BJ (cell line): ENCODE data around the gene TCEAL5. TPM values are rescaled to one million over a fixed set of nuclear protein-coding genes. Genes with fewer than 3 reads are reported as not detected.
A peak's percentile ranks its signal among the peaks of the same experiment; 100 is the strongest.

Experiments used
- CTCF ChIA-PET: fragments of 350-600 bp; formaldehyde crosslinking; extraction: SDS; loops from one replicate; lab custom pipeline; 2021; ENCODE audit warnings: antibody characterized with exemption, inconsistent platforms; lab: Yijun Ruan, JAX
- POLR2A ChIA-PET: fragments of 300-600 bp; sonication (Branson Sonifier 250); formaldehyde crosslinking; extraction: SDS; loops from one replicate; lab custom pipeline; 2021; ENCODE audit warnings: antibody characterized with exemption; lab: Charles Lee
- DNase-seq: peaks from one replicate; pipeline ENCODE4 v3.0.0-alpha.2; 2011; ENCODE audit warnings: low read depth
- H3K27me3 ChIP-seq: 2 replicates; pipeline ENCODE4 v1.6.0; 2011; ENCODE audit warnings: low read length; ENCODE audit not compliant: control insufficient read depth, insufficient read depth
- H3K36me3 ChIP-seq: 2 replicates; pipeline ENCODE4 v1.5.1; 2011; ENCODE audit warnings: low read length; ENCODE audit not compliant: control insufficient read depth, insufficient read depth
- H3K4me3 ChIP-seq: 2 replicates; pipeline ENCODE4 v1.5.1; 2011; ENCODE audit warnings: low read depth, mild to moderate bottlenecking, control low read depth, low read length
- polyA plus RNA-seq: library from polyadenylated mRNA; depleted of rRNA; stranded (reverse); fragments of >200 nt; gene quantifications from 2 replicates; pipeline ENCODE4 v1.2.3, GENCODE V29; 2011
- TF ChIP-seq, protein P1 (sequence below): IDR thresholded peaks from 2 replicates; pipeline ENCODE4 v1.5.1; 2011; ENCODE audit warnings: low read depth, mild to moderate bottlenecking, control low read depth, inconsistent platforms, low read length, moderate library complexity; ENCODE audit not compliant: insufficient read depth

Gene TCEAL5
- polyA plus RNA-seq, 1 experiment, result not detected

DNA sequence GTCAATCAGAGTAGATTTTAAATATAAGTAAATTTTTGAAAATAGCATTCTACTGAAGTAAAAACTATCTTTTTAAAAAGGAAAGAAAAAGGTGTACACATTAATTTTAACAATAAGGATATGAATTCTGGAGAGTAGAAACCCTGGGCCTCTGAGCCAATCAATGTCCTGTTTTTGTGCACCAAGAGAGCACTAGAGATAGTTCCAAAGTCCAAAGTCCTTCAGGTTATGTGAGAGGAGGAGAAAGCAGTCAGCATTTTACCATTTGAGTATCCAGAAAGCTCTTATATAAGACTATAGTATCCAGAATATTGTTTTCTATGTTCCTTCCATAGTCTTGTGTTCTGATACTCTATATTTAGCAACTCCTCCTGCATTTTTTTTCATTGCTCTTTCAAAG is 18.3 kb downstream of the TCEAL5 start:
- POLR2A ChIA-PET, result no interaction called here
- no peak for DNase-seq
- CTCF ChIA-PET, result no interaction called here
- Histone ChIP-seq H3K36me3 (no peaks in the 10 kb centered on the region), H3K27me3 (no peaks in the 10 kb centered on the region; the same call in 1 of the 2 replicates), H3K4me3 (no peak overlapping the region)
- TF ChIP-seq, protein P1, sequence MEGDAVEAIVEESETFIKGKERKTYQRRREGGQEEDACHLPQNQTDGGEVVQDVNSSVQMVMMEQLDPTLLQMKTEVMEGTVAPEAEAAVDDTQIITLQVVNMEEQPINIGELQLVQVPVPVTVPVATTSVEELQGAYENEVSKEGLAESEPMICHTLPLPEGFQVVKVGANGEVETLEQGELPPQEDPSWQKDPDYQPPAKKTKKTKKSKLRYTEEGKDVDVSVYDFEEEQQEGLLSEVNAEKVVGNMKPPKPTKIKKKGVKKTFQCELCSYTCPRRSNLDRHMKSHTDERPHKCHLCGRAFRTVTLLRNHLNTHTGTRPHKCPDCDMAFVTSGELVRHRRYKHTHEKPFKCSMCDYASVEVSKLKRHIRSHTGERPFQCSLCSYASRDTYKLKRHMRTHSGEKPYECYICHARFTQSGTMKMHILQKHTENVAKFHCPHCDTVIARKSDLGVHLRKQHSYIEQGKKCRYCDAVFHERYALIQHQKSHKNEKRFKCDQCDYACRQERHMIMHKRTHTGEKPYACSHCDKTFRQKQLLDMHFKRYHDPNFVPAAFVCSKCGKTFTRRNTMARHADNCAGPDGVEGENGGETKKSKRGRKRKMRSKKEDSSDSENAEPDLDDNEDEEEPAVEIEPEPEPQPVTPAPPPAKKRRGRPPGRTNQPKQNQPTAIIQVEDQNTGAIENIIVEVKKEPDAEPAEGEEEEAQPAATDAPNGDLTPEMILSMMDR, result no peak

DNA sequence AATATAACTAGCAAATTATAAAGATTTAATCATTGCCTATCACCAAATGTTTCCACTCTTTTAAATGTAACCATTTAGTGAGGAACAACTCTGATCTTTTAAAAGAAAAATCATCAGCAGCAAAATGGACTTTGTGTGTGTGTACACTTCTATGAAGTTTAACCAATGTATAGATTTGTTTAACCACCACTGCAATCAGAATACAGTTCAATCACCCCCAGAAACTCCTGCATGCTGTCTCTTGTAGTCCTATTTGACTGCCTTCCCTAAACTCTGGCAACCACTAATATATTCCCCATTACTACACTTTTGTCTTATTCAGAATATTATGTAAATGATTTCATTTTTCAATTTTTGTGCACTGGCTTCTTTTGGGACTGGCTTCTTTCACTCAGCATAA is 19.9 kb downstream of the TCEAL5 start:
- peaks cover 2% of the 10 kb centered on the region; the same call in 1 of the 2 replicates for H3K36me3 ChIP-seq
- ChIA-PET POLR2A (no interaction called here), CTCF (no interaction called here)
- TF ChIP-seq, protein P1, result no peak
- no peak overlapping the region for H3K4me3 ChIP-seq
- DNase-seq, result no peak
- H3K27me3 ChIP-seq, result no peaks in the 10 kb centered on the region; the same call in 1 of the 2 replicates

DNA sequence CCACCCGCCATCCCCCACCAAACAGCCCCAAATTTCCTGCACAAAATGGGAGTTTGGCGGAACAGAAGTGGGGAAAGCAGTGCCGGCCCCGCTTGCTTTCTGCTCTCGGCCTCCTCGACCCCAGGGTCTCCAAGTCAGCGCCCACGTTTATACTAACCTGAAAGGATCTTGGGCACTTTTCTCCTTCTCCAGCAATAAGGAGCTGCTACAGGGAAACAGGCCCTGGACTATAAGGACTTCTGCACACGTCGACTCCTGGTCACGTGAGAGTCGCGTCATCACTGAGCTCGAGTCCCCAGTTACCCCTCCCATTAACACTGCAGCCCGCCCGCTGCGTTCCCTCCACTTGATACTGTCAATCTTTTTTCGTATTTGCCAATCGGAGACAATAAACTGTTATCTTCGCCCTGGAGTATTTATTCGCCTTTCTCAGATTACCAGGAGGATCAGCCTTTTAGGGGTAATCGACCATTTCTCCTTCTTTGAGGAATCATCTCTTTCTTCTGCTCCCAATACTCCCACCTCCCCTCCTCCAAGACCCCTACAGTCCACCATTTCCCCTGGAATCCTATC is 21.5 kb downstream of the TCEAL5 start, which contains the start of gene TCEAL8:
Gene TCEAL8 (minus strand): TSS at position 235 of the 573 bp plus-strand sequence. CDS start 1,176 bp downstream, outside the sequence.
- no peaks in the 10 kb centered on the region for H3K27me3 ChIP-seq
- TF ChIP-seq, protein P1, result no peak
- peak within 1 kb of the TSS; percentile 70 for H3K4me3 ChIP-seq
- ChIA-PET CTCF (interaction anchor here (1.0 kb wide), 1 partner anchor 45 kb away, joined by 3 read pairs; no protein-coding TSS in a partner anchor), POLR2A (no interaction called here)
- peak; percentile 17 for DNase-seq
- peaks cover 2% of the 10 kb centered on the region; the same call in 1 of the 2 replicates for H3K36me3 ChIP-seq

DNA sequence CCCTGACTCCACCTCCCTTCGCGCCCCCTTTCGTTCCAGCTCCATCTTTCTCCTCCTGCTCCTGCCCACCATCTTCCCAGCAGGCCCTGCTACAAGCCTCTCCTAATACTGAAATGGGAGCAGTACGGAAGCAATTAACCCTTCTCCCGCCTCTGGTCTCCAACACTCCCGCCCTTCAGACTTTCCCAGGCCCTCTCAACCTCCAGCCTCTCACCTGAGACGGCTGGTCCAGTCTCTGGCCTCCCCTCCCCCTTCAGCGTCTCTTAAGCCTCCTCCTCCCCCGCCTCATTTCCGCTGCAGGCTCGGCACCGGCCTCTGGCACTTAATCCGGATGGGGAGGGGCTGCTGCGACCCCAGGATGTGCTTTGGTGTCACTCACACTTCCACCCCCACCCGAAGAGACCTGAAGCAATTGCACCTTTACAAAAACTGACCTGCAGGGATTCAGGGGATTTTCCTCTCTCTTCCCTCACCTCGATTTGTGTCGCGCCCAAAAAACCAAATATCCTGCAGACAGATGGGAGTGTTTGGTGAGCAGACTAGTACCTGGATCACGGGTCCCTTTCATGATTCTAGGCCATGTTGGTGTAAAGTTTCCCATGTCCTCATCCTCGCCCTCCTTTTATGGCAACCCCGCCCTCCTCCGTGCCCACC is 22.3 kb downstream of the TCEAL5 start:
- DNase-seq, result no peak
- H3K4me3 ChIP-seq, result peak overlapping the region; percentile 70
- TF ChIP-seq, protein P1, result no peak
- H3K36me3 ChIP-seq, result peaks cover 2% of the 10 kb centered on the region; the same call in 1 of the 2 replicates
- H3K27me3 ChIP-seq, result no peaks in the 10 kb centered on the region
- CTCF ChIA-PET, result interaction anchor here (1.0 kb wide), 1 partner anchor 44 kb away, joined by 3 read pairs; no protein-coding TSS in a partner anchor
- POLR2A ChIA-PET, result no interaction called here

DNA sequence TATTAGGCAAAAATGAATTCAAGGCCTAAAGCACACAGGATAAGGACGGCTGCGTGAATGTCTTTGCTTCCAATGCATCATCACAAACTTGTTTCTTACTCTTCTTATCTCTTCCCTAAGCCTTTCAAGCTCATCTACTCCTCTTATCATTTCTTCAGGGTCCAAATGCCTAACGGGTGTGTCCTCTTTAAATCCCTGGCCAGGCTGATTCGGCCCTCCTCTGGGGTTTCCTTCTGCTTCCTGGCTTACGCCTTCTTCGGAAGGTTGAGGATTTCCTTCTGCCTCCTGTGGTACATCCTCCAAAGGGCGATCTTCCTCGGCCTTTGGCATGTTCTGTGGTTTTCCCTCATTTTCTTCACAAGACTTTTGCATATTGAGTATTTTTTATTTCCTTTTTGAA is 22.9 kb downstream of the TCEAL5 start:
- Histone ChIP-seq H3K4me3 (peak overlapping the region; percentile 70), H3K27me3 (no peaks in the 10 kb centered on the region), H3K36me3 (peaks cover 2% of the 10 kb centered on the region; the same call in 1 of the 2 replicates)
- TF ChIP-seq, protein P1, result no peak
- no peak for DNase-seq
- ChIA-PET POLR2A (no interaction called here), CTCF (interaction anchor here (0.9 kb wide), 1 partner anchor 302 kb away, joined by 3 read pairs; no protein-coding TSS in a partner anchor)
